OCI-LY3 (cell line): Measurements from ENCODE around the gene DNHD1.

Source experiments
- EZH2phosphoT487 ChIP-seq: fragments of 200-600 bp; shearing (Covaris generic); IDR thresholded peaks from 2 replicates; pipeline ENCODE4 v1.6.1; 2018; ENCODE audit warnings: antibody characterized with exemption, mixed run types, low read depth
- TF ChIP-seq, protein P1 (sequence below): fragments of 200-600, 300-600 bp; sonication (generic); IDR thresholded peaks from 2 replicates; pipeline ENCODE4 v1.5.1; 2014; ENCODE audit warnings: antibody characterized with exemption, low read length, low read depth

DNA sequence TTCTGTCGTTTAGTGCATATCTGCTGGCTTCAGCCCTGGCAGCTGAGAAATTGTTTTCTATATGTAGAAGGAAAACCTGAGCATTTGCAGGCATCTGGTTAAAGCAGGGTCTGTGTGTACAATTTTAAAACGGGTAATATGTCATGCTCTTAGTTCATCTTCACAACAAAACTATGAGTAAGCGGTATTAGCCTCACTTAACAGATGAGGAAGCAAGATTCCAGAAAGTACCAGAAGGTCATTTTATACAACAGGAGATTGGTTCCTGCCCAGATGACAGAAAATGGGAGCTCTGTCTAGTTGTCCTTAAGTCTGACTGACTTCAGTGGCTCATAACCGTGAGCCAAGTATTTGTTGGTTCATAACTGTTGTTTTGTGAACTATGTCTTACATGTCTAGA is 14.6 kb upstream of the DNHD1 start:
- TF ChIP-seq, protein P1, sequence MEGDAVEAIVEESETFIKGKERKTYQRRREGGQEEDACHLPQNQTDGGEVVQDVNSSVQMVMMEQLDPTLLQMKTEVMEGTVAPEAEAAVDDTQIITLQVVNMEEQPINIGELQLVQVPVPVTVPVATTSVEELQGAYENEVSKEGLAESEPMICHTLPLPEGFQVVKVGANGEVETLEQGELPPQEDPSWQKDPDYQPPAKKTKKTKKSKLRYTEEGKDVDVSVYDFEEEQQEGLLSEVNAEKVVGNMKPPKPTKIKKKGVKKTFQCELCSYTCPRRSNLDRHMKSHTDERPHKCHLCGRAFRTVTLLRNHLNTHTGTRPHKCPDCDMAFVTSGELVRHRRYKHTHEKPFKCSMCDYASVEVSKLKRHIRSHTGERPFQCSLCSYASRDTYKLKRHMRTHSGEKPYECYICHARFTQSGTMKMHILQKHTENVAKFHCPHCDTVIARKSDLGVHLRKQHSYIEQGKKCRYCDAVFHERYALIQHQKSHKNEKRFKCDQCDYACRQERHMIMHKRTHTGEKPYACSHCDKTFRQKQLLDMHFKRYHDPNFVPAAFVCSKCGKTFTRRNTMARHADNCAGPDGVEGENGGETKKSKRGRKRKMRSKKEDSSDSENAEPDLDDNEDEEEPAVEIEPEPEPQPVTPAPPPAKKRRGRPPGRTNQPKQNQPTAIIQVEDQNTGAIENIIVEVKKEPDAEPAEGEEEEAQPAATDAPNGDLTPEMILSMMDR = no peak
- no peak for TF ChIP-seq EZH2phosphoT487
